DMS153 treated with DMSO at 0.1 percent for 48 hours (cell line): ENCODE measurements around the gene SRGAP1.

ENCODE experiments used
- DNase-seq: peaks from one replicate; lab custom pipeline; 2025; ENCODE audit not compliant: unreplicated experiment; lab: John Stamatoyannopoulos, UW

SRGAP1 gene

DNA sequence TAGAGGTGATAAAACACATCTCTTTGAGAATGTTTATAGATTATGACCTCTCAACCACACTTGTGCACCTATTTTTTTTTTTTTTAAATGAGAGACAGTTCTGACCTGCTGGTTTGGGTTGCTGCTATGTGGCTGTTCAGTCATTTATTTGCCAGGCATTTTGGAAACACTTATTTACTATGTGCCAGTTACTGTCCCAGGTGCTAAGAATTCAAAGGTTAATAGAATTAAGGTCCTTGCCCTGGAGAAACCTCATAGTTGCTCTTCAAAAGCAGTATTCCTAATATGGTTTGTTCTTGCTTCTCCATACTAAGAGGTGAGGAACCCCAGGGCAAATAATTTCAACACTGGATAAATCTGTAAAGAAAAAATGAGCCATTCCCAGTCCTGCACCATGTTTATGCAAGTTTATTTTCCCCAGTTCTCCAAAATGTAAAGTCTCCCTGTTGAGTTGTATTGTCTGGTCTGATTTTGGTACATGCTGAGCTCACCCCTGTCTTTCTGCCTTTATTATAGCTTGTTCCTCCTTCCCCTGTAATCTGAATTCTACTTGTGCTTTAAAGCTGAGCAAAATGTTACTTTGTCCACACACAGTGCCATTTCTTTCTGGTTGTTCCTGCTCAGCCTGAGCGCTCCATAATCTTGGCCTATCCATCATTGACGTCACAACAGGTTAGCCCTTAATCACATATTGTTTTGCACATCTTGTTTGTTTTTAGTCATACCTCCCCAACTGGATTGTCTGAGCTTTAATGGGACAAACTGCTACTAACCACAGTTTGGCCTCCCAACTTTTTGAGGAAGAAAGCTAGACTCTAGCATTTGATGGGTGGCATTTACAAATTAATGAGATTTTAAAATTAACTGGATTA lies 56.7 kb downstream of the SRGAP1 start:
- DNase-seq = no peak

DNA sequence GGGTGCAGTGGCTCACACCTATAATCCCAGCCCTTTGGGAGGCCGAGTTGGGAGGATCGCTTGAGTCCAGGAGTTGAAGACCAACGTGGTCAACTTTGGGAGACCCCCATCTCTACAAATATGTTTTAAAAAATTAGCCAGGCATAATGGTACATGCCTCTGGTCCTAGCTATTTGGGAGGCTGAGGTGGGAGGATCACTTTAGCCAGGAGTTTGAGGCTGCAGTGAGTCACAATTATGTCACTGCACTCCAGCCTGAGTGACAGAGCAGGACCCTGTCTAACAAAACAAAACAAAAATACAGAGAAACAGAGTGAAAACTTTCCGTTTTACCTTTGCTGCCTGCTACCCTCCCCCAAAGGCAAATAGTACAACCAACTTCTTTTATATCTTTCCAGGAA lies 60.2 kb downstream of the SRGAP1 start:
- DNase-seq = no peak

DNA sequence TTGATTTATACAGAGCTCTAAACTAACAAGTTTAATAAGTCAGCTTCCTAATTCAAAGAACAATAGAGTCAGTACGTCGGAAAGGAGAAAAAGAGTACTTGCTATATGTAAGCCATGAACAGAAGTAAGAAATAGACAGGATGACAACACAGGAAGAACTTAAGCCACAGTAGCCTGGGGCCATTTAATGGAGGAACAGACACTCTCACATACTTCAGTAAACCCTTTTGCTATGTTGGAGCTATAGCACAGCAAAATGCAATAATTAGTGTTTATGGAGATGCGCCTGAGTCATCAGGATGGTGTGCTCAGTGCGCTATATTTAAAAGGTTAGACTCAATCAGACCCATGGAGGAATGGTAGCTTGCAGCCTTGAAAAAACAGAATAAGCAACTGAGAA lies 61.0 kb downstream of the SRGAP1 start:
- no peak for DNase-seq

DNA sequence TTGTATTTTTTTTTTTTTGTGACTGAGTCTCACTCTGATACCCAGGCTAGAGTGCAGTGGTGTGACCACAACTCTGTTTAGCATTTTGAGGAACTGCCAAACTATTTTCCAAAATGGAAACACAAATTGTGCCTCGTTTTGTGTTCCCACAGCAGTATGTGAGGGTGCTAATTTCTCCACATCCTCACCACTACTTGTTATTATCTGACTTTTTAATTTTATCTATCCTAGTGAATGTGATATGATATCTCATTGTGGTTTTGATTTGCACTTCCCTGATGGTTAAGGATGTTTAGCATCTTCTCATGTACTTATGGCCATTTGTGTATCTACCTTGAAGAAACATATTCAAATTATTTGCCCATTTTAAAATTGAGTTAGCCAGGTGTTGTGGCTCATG lies 62.4 kb downstream of the SRGAP1 start:
- DNase-seq = no peak

DNA sequence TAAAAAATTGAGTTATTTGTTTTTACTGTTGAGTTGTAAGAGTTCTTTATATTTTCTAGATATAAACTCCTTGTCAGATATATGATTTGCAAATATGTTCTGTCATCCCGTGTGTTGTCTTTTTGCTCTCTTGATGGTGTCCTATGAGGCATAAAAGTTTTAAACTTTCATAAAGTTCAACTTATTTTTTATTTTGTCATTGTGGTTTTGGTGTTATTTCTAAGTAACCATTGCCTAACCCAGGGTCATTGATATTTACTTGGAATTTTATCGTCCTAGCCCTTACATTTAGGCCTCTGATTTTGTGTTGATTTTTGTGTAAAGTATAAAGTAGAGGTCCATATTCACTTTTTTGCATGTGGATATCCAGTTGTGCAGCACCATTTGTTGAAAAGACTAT lies 63.1 kb downstream of the SRGAP1 start:
- DNase-seq = no peak

DNA sequence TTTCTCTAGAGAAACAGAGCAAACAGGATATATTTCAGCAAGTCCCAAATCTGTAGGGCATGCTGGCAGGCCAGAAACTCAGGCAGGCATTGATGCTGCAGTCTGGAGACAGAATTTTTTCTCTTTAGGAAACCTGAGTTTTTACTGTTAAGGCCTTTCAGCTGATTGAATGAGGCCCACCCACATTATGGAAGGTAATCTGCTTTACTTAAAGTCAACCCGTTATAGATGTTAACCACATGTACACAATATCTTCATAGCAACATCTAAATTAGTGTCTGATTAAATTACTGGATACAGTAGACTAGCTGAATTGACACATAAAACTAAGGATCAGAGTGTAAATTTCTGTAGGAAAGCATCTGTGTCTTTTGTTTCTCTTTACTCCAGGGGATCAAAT lies 65.2 kb downstream of the SRGAP1 start:
- no peak for DNase-seq

DNA sequence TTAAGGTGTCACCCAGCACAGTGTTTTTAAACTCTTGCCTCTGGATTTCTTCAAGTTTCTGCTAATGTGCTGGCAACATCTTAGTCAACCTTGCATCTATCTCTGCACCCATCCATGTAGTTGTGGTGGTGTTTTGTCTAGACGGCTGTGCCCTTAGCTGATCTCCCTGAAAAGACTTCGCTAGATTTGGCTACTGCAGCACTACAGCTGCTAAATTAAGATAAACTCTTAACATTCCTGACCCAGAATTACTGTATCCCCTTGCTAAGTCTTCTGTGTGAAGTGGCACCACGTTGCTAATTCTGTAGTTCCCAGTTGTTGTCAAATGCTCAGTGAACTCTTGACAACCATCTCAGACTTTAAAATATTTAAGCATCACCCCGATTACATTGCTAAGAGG lies 66.8 kb downstream of the SRGAP1 start:
- no peak for DNase-seq

DNA sequence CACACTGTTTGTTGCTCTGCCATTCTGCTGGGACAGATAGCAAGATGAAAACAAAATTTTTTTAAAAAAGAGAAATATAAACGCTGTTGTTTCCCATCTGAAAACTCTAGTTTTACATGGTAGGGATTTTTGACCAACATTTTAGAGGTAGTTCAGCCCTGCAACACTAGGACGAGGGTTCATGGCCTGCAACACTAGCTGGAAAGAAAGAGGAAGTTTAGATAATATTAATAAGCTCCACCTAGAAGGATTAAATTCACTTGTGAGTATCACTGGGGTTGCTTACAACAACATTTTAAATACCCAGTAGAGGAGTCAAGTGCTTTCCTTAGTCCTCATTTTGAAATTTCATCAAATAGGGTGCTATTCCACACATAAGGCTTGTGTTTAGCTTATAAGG lies 68.2 kb downstream of the SRGAP1 start:
- DNase-seq = no peak

DNA sequence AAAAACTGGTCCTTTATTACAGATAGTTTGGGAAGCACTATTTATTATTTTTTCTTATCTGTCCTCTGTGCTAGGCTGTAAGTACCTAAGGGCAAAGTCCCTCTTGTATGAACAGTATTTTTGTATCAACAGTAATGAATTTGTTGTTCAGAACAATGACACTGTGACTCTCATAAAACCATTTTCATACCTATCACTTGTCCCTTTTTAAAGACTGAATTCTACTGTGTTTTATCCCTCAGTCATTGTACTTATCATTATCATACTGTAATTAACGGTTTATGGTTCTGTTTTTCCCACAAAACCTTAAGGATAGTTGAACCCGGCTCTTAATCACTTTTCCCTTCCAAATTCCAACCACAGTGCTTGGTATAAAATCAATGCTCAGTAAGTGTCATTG lies 69.4 kb downstream of the SRGAP1 start:
- DNase-seq = peak; percentile 18

DNA sequence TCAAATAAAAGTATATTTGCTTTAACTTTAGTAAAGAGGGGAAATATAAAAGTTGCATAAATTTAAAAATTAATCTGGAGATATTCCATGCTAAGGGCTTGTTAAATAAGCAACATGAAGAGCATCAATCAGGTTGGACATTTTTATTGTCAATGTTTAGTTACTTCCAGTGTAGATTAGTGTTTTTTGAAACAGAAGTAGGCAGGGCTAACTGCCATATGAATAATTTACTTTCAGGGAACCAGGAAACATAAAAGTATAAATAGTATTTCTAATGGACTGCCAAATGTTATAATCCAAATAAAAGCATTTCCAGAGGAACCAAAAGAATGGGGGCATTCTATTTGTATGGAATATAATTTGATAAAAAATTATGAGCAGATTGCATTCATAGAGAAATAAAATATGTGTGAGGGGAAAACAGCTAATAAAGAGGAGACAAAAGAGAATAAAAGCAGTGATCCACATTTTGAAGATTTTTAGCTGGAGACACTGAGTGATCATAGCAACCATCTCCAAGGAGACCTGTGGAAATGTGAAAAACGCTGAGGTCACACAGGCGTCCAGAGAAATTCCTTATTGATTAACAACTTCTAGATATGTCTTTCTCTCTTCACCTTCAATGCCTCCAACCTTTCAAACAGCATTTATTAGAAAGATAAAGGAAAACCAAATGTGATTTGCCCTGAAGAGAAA lies 70.8 kb downstream of the SRGAP1 start:
- peak; percentile 46 for DNase-seq

DNA sequence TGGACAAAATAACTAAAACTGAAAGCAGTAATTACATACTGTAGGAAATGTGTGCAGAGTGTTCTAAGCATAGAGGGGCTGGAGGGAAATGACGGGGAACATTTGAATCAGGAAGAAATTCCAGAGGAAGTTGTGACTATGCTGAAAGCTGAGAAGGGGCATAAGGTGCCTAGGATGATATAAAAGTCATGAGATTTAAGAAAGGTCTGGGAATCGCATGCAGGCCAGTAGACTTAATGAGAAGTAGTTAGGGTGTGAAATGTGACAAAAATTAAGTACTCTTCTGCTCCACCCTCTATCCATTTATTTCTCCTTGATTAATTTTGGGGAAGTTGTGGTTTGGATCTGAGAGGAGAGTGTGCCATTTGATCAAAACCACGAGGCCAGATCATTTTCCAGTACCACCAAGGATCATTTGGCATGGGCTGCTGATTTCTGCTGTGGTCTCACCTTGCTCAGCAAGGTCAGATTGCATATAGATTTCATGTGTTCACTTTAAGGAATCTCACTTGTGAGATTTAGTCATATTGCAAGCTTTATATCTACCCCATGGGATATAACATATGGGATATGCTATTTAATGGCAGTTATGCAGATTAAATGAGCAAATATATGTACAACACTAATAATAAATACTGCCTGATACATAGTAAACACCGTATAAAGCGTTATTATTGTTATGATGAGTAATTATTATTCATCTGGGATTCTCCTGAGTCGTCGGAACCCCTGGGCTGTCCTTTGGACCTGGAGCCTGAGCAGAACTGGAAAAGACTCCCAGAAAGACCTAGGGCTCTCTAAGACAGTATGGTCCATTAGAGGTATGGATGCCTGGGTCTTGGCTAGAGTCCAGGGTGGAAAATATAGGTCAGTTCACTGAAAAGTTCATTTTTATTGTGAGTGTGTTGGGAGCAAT lies 72.3 kb downstream of the SRGAP1 start:
- no peak for DNase-seq

DNA sequence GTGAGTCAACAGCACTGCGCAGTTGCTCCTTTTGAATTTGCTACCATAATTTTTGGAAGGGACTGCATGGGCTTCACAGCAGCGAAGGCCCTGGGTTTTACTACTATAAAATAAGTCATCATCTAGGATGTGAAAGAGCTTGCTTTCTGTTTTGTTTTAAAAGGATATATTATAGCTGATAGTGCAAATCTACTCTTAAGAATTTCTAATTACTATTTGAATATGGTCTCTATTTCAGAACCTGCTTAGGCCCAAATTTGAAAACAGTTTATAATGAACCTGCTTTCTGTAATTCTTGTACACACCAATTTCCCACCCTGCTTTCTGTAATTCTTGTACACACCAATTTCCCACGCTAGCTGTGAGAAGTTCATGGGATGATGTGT lies 73.0 kb downstream of the SRGAP1 start:
- DNase-seq = no peak

DNA sequence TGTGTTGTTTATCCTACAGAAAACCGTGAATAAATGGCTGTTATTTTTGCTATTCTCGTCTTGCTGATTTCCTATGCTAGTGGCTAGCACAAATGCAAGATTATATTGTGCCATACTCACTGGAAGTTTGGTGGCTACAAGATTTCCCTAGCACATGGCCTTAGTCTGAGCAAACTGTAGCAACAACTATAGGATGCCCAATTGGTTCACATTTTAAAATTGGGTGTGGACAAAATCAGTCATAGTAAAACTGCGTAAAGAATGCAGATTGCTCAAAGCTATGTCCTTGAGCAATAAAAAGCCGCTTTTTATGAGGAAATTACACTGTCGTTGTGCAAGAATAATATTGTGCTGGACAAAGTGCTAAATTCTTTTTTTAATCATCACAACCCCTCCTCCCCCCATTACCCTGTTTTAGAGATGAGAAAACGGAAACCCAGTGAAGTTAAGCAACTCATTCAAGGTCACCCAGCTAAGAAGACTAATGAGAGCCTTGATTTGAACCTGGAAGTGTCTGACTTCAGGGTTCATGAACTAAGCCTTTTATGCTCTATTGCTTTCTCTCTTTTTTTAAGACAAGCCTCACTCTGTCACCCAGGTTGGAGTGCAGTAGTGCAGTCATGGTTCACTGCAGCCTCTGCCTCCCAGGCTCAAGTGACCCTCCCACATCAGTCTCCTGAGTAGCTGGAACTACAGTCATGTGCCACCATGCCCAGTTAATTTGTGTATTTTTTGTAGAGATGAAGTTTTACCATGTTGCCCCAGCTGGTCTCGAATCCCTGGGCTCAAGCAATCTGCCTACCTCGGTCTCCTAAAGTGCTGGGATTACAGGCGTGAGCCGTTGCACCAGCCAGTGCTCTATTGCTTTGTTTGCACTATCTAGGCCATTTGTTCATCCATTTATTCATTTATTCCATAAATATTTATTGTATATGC lies 73.6 kb downstream of the SRGAP1 start:
- peak; percentile 8 for DNase-seq

DNA sequence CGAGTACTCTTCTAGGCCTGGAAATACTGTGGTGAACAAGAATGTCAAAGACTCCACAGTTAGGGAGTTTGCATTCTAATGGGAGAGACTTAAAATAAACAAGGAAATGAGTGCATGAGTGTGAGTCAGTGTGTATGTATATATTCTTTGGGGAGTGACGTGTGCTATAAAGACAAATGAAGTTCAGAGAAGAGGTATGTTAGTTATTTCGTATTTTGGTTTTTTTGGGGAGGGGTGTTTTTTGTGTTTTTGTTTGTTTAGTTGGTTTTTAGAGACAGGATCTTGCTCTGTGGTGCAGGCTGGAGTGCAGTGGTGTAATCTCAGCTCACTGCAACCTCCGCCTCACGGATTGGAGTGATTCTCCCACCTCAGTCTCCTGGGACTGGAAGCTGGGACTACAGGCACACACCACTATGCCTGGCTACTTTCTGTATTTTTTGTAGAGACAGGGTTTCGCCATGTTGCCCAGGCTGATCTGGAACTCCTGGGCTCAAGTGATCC lies 74.3 kb downstream of the SRGAP1 start:
- no peak for DNase-seq

DNA sequence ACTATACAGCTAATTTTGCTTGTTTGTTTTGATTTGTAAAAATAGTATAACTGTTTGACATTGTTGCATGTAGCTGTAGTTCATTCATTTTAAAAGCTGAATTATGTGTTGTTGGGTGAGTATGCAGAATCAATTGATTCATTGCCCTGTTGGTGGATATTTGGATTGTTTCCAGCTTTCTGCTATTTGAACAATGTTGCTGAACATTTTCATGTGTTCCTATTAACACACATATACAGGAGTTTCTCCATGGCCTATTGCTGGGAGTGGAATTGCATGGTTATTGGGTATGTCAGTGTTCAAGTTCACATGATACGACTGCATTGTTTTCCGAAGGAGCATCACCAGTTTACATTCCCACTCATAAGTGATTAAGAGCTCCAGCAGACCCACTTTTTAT lies 75.3 kb downstream of the SRGAP1 start:
- no peak for DNase-seq

DNA sequence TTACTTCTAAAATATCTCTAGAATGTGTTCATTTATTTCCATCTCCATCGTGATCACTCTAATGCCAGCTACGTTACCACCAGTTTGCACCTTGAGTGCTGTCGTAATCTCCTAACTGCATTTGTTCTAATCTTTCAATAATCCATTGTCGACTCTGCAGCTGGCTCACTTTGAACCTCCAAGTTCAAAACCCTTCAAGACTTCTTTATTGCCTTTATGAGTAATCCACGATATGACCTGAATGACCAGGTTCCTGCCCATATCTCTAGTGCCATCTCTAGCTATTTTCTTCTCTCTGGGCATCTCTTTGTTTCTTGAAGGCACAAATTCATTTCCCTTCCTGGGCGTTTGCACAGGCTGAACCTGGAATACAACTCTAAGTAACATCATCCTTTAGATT lies 76.7 kb downstream of the SRGAP1 start:
- no peak for DNase-seq

DNA sequence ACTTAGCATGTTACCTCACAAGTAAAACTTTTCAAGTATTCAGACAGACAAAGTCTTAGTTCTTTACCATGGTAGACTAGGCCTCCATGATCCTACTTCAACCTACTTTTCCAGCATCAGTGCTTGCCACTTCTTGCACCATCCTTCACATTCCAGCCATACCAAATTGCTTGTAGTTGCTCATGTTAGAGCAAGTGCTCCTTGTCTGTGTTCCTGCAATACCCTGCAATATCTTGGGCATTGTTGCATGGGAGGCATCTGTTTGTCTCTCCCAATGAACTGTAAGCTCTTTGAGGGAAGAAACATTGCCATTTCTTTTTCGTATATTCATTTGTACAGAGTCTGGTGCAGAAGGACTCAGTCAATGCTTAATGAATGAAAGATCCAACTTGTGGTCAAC lies 78.0 kb downstream of the SRGAP1 start:
- no peak for DNase-seq

DNA sequence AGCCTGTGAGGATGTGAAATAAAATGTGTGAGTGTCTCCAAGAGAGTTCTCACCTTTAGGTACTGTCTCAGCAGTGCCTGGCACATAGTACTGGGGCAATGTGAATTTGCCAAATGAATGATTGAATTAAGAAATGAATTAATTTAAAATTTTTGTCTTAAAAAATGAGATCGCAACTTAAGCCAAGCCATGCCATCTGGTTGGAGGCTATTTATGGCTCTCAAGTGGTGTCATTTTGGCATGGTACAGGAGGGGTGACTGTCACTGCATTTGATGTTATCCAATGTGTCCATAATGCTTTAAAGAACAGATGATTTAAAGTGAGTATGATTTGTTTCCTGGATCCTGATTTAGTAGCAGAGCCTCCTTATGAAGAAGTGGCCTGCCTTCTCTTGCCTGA lies 80.3 kb downstream of the SRGAP1 start:
- DNase-seq = no peak

DNA sequence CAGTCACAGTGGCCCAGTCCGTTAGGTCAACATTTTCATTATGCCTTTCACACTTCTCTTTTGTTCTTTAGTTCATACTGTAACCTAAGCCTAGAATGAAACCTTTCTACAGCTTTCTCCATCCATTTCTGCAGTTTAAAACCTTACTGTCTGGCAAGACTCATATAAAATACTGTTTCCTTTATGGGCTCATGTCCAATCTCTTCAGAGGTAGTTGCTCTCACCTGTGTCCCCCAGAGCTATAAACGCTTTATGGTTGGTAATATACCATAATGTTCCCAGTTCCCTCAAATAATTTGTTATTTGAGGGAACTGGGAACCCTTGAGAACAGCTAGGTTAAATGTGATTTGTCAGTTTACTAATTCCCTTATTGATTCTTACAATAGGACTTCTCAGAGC lies 83.0 kb downstream of the SRGAP1 start:
- no peak for DNase-seq

DNA sequence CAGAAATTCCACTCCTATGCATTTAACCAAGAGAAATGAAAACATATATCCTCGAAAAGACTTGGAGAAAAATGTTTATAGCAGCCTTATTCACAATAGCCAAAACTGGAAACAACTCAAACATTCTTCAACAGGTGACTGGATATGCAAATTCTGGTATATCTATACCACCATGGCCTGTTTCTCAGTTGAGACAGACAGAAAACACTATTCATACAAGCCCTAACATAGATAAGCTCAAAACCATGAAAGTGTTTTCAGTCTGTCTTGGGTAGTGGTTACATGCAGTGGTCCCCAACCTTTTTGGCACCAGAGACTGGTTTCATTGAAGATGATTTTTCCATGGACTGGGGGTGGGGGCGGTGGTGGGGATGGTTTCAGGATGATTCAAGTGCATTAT lies 83.8 kb downstream of the SRGAP1 start:
- DNase-seq = no peak
